AG04450 (cell line): Measurements from ENCODE around the gene MYO1A. TPM values are rescaled to one million over a fixed set of nuclear protein-coding genes. Genes with fewer than 3 reads are reported as not detected.

Experiments
- CTCF ChIA-PET: fragments of 300-600, 350-600 bp; formaldehyde crosslinking; extraction: SDS; loops from one replicate; lab custom pipeline; 2022; ENCODE audit warnings: antibody characterized with exemption, inconsistent platforms; lab: Charles Lee
- POLR2A ChIA-PET: fragments of 350-600 bp; formaldehyde crosslinking; extraction: SDS; loops from one replicate; lab custom pipeline; 2021; ENCODE audit warnings: antibody characterized with exemption, inconsistent platforms; lab: Yijun Ruan, JAX
- DNase-seq: peaks from one replicate; pipeline ENCODE4 v3.0.0-alpha.2; 2011; ENCODE audit warnings: low read depth, low spot score
- H3K27ac ChIP-seq: one replicate; pipeline ENCODE4 v1.5.1; 2012; ENCODE audit warnings: low read depth, low read length, control low read depth
- H3K27me3 ChIP-seq: one replicate; pipeline ENCODE4 v1.6.0; 2012; ENCODE audit warnings: low read length; ENCODE audit not compliant: control insufficient read depth, insufficient read depth
- H3K4me3 ChIP-seq: 2 replicates; pipeline ENCODE4 v1.5.1; 2011; ENCODE audit warnings: mild to moderate bottlenecking, low read depth, low read length, control low read depth
- H3K9me3 ChIP-seq: 2 replicates; pipeline ENCODE4 v1.5.1; 2012; ENCODE audit warnings: low read length; ENCODE audit not compliant: control insufficient read depth, insufficient read depth
- CTCF ChIP-seq: IDR thresholded peaks from 2 replicates; pipeline ENCODE4 v1.5.1; 2011; ENCODE audit warnings: low read depth, low read length, control low read depth, inconsistent platforms
- polyA plus RNA-seq: library from polyadenylated mRNA; depleted of rRNA; stranded (reverse); fragments of >200 nt; gene quantifications from 2 replicates; pipeline ENCODE4 v1.2.3, GENCODE V29; 2011

MYO1A gene
- polyA plus RNA-seq, 1 experiment: not detected

GRCh38 chr12:57044889-57045288, 5.0 kb downstream of the MYO1A start:
- DNase-seq: no peak
- TF ChIP-seq CTCF: no peak
- Histone ChIP-seq H3K27ac (no peak overlapping the region), H3K9me3 (no peaks in the 10 kb centered on the region), H3K4me3 (no peak overlapping the region), H3K27me3 (peaks cover 28% of the 10 kb centered on the region)
- ChIA-PET CTCF (no interaction called here), POLR2A (no interaction called here)

GRCh38 chr12:57044468-57044867, 5.5 kb downstream of the MYO1A start:
- POLR2A ChIA-PET: no interaction called here

GRCh38 chr12:57042695-57043094, 7.2 kb downstream of the MYO1A start:
- no peaks in the 10 kb centered on the region for H3K9me3 ChIP-seq
- H3K27me3 ChIP-seq: peaks cover 32% of the 10 kb centered on the region
- H3K4me3 ChIP-seq: no peak overlapping the region
- no peak overlapping the region for H3K27ac ChIP-seq
- DNase-seq: no peak
- no peak for TF ChIP-seq CTCF
- ChIA-PET CTCF (interaction anchor here (0.8 kb wide), 1 partner anchor 526 kb away, joined by 3 read pairs; no protein-coding TSS in a partner anchor), POLR2A (no interaction called here)

More at GRCh38 chr12:57044468-57044867, 5.5 kb downstream of the MYO1A start:
- no peak overlapping the region for H3K4me3 ChIP-seq
- H3K27me3 ChIP-seq: peaks cover 26% of the 10 kb centered on the region
- no peak for DNase-seq
- no peak overlapping the region for H3K27ac ChIP-seq
- no peak for TF ChIP-seq CTCF
- H3K9me3 ChIP-seq: no peaks in the 10 kb centered on the region
- CTCF ChIA-PET: no interaction called here

- DNase-seq: no peak
- CTCF ChIA-PET: interaction anchor here (0.6 to 1.4 kb wide), 4 partner anchors 20 to 284 kb away, joined by 3 to 6 read pairs (median 3); no protein-coding TSS in a partner anchor
- peaks cover 28% of the 10 kb centered on the region for H3K27me3 ChIP-seq
- H3K9me3 ChIP-seq: no peaks in the 10 kb centered on the region
- no peak overlapping the region for H3K4me3 ChIP-seq
- POLR2A ChIA-PET: no interaction called here
- no peak overlapping the region for H3K27ac ChIP-seq
- TF ChIP-seq CTCF: no peak
Measured at GRCh38 chr12:57040750-57041149, 9.2 kb downstream of the MYO1A start.

GRCh38 chr12:57040211-57040610, 9.7 kb downstream of the MYO1A start:
- ChIA-PET CTCF (interaction anchor here (0.6 kb wide), 1 partner anchor 283 kb away, joined by 6 read pairs; no protein-coding TSS in a partner anchor), POLR2A (no interaction called here)
- no peak for DNase-seq
- TF ChIP-seq CTCF: no peak
- Histone ChIP-seq H3K27ac (no peak overlapping the region), H3K9me3 (no peaks in the 10 kb centered on the region), H3K27me3 (peaks cover 32% of the 10 kb centered on the region), H3K4me3 (no peak overlapping the region)
